GM12891 (cell line): ENCODE data around the gene CTDSPL.
"Not testable (repeated sequence)": the region's sequence is repeated elsewhere in the genome, so short reads cannot be mapped to it uniquely, and the experiment has no call there.

Experiments used
- DNase-seq: peaks from one replicate; pipeline ENCODE4 v3.0.0; 2011; ENCODE audit warnings: low spot score; ENCODE audit not compliant: insufficient read length
- FAIRE-seq: peaks from 2 replicates; lab custom pipeline; 2011; peaks lifted over from hg19 to GRCh38; lab: Jason Lieb, UNC
- PAX5 ChIP-seq: IDR thresholded peaks from 2 replicates; pipeline ENCODE4 v1.6.1; 2011; ENCODE audit warnings: low read length, moderate library complexity, mild to moderate bottlenecking; ENCODE audit not compliant: insufficient read depth, severe bottlenecking
- POLR2A ChIP-seq: IDR thresholded peaks from 2 replicates; pipeline ENCODE4 v1.6.1; 2011; ENCODE audit warnings: low read depth, low read length, control low read depth
- POLR2AphosphoS5 ChIP-seq: IDR thresholded peaks from 2 replicates; pipeline ENCODE4 v1.6.1; 2011; ENCODE audit warnings: low read depth, low read length, control low read depth
- POU2F2 ChIP-seq: IDR thresholded peaks from 2 replicates; pipeline ENCODE4 v1.6.1; 2011; ENCODE audit warnings: low read depth, mild to moderate bottlenecking, control low read depth, low read length, moderate library complexity
- SPI1 ChIP-seq: IDR thresholded peaks from 2 replicates; pipeline ENCODE4 v1.6.1; 2011; ENCODE audit warnings: low read depth, low read length, control low read depth
- TAF1 ChIP-seq: IDR thresholded peaks from 2 replicates; pipeline ENCODE4 v1.6.1; 2011; ENCODE audit warnings: low read depth, low read length, control low read depth

CTDSPL gene

DNA sequence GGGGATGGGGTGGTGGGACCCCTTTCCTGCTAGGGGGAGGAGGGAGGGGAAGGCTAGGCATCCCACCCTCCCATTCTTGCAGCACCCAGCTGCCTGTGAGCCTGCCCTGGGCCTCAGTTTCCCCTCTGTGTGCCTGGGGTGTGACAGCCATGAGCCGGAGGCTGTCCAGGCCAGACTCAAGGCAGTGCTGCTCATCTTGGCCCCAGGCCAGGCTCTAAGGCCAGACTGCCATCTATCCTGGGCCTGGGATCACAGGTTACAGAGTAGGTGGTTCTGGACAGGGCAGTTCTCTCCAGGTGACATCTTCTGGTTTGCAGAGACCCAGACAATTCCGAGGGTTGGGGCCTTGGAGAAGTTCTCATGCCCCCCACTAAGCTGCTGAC lies 125.6 kb downstream of the CTDSPL start:
- TF ChIP-seq PAX5 (no peak), SPI1 (no peak), TAF1 (no peak), POLR2AphosphoS5 (no peak), POLR2A (no peak), POU2F2 (no peak)
- FAIRE-seq = no peak
- DNase-seq = no peak

- no peak for TF ChIP-seq POLR2AphosphoS5
- no peak for TF ChIP-seq TAF1
- TF ChIP-seq PAX5 = no peak
- no peak for TF ChIP-seq SPI1
- no peak for TF ChIP-seq POU2F2
- TF ChIP-seq POLR2A = no peak
Measured at GRCh38 chr3:37987751-37988179, 126.1 kb downstream of the CTDSPL start.

GRCh38 chr3:37988376-37988775 lies 126.7 kb downstream of the CTDSPL start:
- DNase-seq, FAIRE-seq: not testable (repeated sequence)

More at GRCh38 chr3:37987751-37988179, 126.1 kb downstream of the CTDSPL start:
- DNase-seq (no peak), FAIRE-seq (no peak)

- no peak for FAIRE-seq
- TF ChIP-seq SPI1 = no peak
- no peak for TF ChIP-seq POLR2AphosphoS5
- no peak for TF ChIP-seq POLR2A
- no peak for TF ChIP-seq TAF1
- TF ChIP-seq POU2F2 = no peak
- no peak for TF ChIP-seq PAX5
Measured at GRCh38 chr3:37988931-37989525, 127.3 kb downstream of the CTDSPL start.

DNA sequence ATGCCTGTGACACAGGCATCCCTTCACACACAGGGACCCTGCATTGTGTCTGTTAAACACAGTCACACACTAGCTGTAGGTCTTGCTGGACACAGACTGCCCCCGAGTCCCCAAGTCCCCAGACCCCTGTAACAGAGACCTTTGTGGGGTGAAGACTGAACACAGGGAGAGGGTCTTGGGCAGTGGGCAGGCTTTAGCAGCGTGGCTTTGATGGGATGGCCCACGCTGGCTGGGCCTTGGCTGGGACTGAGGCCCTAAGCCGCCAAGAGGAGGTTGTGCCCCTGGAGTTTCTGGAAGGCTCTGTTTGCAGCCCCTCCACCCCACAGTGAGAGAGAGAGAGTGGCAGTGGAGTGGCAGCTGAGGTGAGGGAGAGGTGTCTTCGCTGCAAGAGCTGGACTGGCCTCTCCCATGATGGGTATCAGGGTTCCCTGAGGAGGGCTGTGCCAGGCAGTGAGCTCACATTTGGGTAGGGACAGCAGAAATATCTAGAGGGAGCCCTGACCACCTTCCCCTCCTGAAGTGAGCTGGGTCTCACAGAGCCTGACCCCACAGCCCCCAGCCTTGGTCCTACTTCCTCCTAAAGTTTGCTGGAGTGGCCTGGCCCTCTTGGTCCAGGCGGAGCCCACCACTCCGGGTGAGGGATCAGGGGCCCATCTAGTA lies 128.3 kb downstream of the CTDSPL start:
- FAIRE-seq = no peak
- DNase-seq = no peak
- no peak for TF ChIP-seq TAF1
- TF ChIP-seq SPI1 = no peak
- TF ChIP-seq PAX5 = no peak
- no peak for TF ChIP-seq POLR2A
- no peak for TF ChIP-seq POU2F2
- no peak for TF ChIP-seq POLR2AphosphoS5

More at GRCh38 chr3:37988931-37989525, 127.3 kb downstream of the CTDSPL start:
- no peak for DNase-seq

DNA sequence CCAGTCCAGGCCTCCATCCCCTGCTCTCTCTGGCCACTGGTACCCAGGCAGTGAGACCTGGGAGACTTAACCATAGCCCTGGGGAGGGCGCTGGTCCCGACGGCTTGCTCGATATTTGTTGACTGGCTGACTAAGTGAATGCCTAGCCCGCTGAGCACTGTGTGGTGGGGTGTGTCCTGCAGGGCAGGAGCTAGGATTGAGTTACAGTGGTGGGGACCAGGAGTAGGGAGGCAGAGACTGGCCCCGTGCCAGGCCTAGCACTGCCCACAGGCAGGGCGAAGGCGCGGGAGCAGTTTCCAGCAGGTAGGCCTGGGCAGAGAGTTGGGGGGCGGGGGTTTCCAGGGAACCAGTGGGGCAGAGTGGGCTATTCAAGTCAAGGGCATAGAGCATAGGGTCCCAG lies 128.8 kb downstream of the CTDSPL start, which contains the start of gene VILL:
Gene VILL (plus strand): TSS at position 260 of the 400 bp plus-strand sequence. CDS start 2,887 bp downstream, outside the sequence.
- FAIRE-seq (no peak), DNase-seq (no peak)
- TF ChIP-seq POU2F2 = no peak
- no peak for TF ChIP-seq TAF1
- TF ChIP-seq POLR2AphosphoS5 = no peak
- no peak for TF ChIP-seq SPI1
- no peak for TF ChIP-seq PAX5
- TF ChIP-seq POLR2A = no peak

GRCh38 chr3:37991109-37991508 lies 129.4 kb downstream of the CTDSPL start:
- FAIRE-seq = no peak
- DNase-seq = no peak
- no peak for TF ChIP-seq POU2F2

- FAIRE-seq (no peak), DNase-seq (no peak)
- no peak for TF ChIP-seq TAF1
- TF ChIP-seq POU2F2 = no peak
- no peak for TF ChIP-seq PAX5
- no peak for TF ChIP-seq POLR2A
- TF ChIP-seq SPI1 = no peak
- TF ChIP-seq POLR2AphosphoS5 = no peak
Measured at GRCh38 chr3:37991823-37992222, 130.1 kb downstream of the CTDSPL start.

DNA sequence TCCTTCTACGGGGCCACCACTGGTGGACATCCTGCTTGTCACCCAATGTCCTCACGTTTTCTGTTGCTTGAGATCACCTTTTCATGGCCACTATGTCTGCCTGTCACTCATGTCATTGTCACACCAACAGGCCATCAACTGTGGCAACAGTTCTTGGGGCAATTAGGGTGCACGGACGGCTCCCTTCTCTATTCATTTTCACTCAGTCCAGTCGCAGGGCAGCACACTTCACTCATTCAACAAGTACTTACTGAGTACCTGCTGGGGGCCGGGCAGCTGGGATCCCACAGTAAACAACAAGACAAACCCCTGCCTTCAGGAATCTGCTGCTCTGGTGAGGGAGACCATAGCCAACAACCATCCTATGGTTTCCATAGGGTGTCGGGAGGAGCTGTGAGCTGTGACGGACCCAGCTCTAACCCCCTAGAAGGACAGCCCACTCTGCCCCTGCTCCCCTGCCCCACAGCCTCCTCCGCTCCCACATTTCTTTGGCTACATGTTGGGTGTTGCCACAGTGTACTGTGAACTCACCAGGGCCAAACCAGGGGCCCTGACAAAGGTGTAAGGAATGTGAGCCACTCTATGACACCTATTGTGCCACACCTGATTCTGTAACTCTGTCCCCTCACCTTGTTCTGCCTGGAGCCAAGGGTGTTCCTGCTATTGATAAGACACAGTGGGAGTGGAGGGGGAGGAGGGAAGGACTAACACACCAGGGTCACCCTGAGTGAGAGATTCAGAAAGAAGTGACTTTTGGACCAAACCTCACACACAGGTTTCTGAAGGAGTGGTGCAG lies 130.8 kb downstream of the CTDSPL start:
- TF ChIP-seq TAF1 (no peak), POU2F2 (no peak), SPI1 (no peak), POLR2A (no peak), POLR2AphosphoS5 (no peak), PAX5 (no peak)
- no peak for DNase-seq
- FAIRE-seq = no peak

DNA sequence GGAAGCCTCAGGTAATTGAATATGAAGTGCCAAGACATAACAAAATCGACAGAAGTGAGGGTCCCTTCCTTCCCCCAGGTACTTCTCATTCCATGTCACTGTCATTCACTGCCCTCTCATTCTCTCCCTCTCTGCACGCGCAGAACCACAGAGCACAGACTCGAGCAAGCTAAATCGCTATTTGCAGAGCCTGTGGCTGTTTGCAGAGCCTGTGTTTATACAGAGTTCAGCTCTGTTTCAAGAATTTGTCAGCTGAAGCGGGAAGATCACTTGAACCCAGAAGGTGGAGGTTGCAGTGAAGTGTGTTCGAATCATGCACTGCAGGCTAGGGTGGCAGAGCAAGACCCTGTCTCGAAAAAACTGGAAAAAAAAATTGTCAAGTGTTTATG lies 131.4 kb downstream of the CTDSPL start:
- FAIRE-seq (no peak), DNase-seq (no peak)
- no peak for TF ChIP-seq POLR2AphosphoS5
- no peak for TF ChIP-seq POLR2A
